Stimulated activated CD8-positive, alpha-beta memory T cell treated with anti-CD3 and anti-CD28 coated beads, Interleukin-7, amount 100 ng/mL, for 48 hours (primary cell): ENCODE results near the gene PTGFR.

Experiments used
- DNase-seq, 2 donors: peaks; one replicate each; pipeline ENCODE4 v3.0.0-alpha.2; 2020; ENCODE audit warnings: low read depth in 1 of 2; ENCODE audit errors: extremely low read depth in 1 of 2

Gene PTGFR, protein sequence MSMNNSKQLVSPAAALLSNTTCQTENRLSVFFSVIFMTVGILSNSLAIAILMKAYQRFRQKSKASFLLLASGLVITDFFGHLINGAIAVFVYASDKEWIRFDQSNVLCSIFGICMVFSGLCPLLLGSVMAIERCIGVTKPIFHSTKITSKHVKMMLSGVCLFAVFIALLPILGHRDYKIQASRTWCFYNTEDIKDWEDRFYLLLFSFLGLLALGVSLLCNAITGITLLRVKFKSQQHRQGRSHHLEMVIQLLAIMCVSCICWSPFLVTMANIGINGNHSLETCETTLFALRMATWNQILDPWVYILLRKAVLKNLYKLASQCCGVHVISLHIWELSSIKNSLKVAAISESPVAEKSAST

DNA sequence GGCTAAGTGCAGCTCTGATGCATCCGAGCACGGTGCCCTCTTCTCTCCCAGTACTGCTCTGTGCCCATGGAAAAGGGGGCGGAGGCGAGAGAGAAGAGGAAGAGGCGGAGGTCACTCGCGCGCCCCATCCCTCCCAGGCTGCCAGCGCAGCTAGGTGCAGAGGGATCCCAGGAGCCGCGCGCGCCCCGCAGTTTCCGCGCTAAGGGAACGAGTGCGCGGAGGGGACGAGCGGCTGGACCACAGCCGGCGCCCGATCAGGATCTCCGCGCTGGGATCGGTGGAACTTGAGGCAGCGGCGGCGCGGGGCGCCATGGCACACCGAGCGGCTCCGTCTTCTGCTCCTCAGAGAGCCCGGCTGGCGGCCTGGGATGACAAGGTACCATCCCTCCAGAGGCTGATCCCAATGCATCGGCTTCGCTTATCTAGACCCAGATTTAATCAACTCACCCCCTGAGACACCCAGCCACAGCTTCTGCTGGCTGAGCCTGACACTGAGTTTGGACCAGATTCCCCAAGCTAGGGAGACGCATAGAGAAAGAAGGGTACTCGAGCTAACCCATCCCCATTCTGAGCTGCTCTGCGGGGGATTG, at the start of gene PTGFR:
Gene PTGFR, plus strand, starts transcription at position 114 of the 590 bp plus-strand sequence. CDS start 1,770 bp downstream, outside the sequence.
- no peak for DNase-seq

DNA sequence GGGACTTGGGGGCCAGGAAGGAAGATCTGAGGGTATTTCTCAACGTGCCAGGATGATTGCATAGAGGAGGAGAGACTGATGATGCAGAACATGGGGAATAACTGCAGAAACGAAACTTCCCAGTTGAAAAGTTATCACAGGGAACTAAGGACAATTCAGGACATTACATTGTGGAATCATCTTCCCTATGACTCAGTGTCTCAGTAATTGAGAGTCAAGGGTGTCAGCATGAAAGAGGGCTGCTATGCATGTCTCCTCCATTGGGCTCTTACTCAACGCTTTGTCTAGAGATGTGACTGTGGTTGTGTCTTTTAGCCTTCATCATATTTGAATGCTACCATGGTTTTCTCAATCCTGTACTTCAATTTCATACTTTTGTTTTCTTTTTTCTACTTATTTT, 48.9 kb upstream of the PTGFR start:
- DNase-seq: no peak

DNA sequence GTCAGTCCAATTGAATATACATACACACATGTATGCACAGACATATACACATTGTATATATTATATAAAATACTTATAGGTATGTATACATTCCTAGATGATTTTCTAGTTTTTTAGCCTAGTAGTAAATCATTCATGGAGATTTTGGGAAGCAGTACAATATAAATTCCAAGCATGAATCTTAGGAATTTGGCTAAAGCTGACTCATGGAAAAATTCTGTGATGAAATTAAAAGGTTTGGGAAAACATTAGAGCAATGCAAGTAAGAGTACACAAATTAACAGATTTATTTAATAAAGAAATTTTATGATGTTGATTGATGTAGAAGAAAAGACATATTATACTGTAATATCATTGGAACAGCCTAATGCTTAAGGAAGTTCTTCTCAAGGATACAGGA, 43.7 kb upstream of the PTGFR start:
- no peak for DNase-seq

DNA sequence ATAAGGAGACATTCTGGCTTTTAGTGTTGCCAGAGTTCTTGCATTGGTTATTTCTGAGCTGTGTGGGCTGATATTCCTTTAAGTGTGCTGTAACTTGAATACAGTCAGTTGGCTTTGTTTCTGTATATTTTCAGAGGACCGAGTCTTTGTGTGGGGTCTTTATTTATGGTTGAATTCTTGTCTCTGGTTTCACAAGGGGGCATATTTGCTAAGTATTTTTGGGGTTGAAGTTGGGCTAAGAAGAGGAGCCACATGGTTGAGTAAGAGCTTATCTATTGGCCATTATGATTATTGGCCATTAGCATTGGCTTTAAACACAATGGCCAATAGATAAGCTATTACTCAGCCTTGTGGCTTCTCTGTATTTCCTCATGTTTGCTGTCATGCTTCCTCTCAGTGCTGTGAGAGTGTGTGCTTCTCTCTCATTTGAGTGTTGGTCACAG, 26.3 kb upstream of the PTGFR start:
- no peak for DNase-seq

DNA sequence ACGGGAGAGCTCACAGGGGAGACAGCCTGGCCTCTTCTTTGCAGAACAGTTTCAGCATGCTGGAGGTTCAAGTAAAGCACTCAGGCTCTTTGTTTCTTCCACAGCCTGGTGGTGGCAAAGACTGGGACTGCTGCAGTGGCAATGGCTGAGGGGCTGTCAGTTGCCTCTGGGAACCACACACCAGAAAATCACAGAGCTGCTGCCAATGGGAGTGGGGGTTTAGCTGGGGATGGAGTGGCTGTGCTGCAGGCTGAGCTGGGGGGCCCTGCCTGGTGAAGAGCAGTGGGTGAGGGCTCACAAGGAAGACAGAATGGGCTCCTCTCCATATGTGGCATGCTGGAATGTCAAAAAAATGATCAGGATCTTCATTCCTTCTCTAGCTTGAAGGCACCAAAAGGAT, 25.6 kb upstream of the PTGFR start:
- no peak for DNase-seq

DNA sequence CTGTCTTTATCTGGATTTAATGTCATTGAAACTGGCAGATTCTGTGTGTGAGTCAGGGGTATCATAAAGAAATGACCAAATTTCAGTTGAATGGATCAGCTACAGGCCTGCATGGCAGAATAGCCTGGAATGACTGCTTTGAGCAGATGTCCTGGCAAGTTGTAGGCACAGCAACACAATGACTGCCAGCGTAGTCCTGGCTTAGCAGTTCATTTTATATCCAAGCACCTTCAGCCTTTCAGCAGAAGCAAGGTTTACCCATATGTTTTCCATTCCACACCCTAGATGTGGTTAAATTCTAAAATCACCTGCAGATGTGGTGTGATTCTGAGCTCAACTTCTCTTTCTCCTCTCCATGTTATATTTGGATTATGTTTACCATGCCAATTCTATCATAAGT, 22.3 kb upstream of the PTGFR start:
- DNase-seq: no peak

DNA sequence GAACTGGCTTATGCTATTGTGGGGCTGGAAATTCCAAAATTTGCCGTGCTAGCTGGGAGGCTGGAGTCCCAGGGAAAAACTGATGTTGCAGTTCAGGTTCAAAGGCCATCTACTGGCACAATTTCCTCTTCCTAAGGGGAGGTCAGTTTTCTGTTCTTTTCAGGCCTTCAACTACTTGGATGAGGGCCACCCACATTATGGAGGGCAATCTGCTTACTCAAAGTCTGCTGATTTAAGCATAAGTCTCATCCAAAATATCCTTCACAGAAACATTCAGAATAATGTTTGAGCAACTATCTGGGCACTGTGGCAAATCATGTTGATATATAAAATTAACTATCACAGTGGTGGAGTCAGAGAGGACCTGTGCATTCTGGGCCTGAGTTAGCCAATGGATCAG, 21.2 kb upstream of the PTGFR start:
- DNase-seq: no peak

DNA sequence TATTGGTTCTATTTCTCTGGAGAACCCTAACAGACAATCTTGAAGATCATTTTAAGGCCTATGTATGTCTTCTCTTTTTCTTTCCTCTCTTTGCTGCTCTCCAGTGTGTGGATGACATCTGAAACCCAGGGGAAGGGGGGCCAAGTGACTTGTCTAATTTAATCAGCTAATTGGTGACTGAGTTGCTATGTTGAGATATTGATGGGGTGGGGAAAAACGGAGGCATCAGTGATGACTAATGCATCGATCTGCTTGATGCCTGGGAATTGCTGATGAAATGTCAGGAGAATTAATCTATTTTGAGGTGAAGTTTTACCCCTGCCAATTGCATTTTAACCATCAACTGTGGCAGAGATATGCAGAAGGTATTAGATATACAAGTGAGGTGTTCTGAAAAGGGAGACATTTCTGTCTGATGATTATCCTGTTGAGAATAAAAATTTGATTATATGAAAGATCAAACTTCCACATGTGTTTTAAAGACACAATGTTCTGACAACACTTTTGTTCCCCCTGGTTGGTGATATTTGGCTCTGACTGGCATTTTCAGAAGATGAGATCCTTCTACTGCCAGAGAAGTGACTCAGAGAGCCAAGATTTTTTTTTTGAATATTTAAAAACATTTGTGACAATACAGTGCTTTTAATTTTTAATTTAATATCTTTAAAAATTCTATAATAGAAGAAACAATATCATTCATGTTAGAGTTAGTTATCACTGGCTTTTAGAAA, 18.7 kb upstream of the PTGFR start:
- DNase-seq: no peak

DNA sequence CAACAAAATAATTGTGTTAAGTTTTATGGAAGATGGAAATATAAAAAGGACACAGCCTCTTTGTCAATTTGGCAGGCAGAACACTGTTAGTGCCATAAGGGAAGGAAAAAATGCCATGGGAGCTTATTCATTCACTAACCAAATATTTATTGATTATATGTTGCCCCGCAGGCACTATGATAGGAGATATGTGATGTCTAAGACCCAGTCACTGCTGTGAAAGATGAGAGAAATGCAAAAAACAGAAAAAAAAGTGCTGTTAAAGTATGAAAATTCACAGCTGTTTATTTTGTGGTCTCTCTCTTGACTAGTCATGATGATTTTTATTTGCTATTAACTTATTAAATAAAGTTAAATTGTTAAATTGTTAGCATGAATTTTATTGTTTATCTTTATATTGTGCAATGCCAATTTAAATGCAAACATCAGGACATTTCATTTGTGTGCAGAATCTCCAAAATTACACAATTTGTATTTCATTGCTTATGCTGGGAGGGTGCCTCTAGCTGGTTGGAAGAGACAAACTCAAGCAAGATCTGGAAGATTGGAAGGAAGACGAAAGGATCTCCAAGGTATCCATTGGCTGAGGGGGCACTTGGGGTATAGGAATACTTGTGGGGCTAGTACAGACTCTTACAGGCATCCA, 17.8 kb upstream of the PTGFR start:
- no peak for DNase-seq

DNA sequence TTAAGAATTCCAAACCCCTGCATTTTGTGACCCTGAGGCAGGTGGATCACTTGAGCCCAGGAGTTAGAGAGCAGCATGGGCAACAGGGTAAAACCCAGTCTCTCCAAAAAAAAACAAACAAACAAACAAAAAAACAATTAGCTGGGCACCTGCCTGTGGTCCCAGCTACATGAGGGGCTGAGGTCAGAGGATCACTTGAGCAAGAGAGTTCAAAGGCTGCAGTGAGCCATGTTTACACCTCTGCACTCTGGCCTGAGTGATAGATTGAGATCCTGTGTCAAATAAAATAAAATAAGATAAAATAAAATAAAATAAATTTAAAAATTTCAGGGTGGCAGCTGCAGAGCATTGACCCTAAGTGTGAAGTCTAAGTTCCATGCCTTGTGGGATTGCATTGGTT, 16.7 kb upstream of the PTGFR start:
- DNase-seq: no peak

DNA sequence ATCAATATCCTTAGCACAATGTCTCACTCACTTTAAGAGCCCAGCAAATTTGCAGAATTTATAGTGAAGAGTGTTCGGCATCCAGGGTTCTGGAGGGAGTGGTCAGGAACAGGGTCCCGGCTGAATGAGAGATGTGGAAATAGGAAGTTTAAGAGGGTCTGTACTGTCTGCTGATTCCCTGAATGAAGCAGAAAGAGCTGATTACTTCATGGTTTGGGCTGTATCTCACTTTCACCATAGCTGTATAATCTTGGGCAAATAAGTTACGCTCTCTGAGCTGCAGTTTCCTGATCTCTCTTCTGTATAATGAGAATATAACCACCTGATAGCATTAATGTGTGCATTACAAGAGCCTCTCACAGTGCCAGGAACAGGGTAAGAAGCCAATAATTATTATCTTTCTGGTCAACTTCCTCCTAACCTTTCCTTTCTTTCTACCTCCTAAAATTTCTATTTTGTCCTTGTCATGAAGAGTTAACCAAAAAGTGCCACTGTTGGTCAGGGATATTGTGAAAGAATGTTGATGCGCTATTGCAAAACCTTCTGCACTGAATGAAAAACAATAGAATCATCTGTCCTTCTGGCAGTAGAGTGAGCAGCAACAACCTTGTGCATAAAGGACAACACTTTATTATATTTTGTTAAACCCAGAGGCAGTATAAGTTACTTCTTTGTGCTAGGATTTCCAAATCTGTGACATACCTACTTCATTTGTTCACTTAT, 14.7 kb upstream of the PTGFR start:
- no peak for DNase-seq

DNA sequence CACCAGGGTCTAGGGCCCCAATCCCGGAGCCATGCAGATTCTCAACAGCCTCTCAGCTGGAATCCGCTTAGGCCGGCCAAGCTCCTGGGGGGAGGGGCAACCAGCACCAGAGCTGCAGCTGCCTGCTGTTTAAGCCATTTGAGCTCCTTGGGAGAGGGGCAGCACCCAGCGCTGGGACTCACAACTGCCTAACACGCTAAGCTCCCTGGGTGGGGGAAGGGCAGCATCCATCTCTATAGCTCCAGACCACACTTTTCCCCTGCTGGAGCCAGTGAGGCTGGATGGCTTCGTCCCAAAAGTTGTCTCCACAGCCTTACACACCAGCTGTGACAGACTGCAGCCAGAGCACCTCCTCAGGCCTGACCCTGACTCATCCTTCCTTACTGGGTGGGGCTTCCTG, 6.9 kb upstream of the PTGFR start:
- DNase-seq: no peak

DNA sequence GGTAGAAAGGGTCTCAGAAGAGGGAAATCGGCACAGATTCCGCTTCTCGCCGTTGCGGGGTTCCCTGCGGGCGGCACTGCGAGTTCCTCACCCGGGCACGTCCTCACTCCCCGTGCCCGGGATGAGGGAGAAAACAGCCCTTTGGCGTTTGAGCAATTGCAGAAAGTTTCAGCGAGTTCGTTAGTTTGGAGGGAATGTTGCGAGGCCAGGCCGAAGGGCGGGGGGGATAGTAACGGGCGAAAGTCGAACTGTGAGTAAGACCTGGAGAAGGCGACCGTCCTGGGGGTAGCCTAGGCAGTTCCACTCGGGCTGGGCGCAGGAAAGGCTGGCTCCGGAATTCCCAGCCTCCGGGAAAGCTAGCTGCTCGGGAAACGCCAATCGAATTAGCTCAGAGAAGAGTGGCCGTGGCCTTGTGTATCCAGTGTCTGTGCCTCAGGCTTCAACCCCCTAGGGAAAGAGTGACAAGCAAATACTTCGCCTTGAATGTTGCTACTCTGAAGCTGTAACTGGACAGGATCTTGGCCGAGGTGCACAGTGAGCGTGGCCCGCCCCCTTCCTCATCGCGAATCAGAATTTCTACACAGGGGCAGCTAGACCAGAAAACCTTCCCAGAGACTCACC, 787 bp downstream of the PTGFR start:
- DNase-seq: no peak

DNA sequence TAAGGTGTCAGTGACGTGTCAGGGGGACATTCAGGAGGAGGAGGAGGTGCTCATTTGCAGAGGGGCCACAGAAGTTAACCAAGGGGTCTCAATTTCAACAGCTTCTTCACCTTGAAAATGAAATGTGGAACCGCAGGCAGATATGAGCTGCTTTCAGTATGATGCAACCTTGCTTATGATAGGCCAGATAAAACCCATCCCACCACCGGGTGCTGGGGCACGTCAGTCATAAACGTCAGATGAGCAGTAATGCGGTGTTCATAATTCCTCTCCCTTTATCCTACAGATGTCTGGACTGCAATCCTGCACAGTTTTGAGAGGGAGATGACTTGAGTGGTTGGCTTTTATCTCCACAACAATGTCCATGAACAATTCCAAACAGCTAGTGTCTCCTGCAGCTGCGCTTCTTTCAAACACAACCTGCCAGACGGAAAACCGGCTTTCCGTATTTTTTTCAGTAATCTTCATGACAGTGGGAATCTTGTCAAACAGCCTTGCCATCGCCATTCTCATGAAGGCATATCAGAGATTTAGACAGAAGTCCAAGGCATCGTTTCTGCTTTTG, 1.7 kb downstream of the PTGFR start:
- no peak for DNase-seq

DNA sequence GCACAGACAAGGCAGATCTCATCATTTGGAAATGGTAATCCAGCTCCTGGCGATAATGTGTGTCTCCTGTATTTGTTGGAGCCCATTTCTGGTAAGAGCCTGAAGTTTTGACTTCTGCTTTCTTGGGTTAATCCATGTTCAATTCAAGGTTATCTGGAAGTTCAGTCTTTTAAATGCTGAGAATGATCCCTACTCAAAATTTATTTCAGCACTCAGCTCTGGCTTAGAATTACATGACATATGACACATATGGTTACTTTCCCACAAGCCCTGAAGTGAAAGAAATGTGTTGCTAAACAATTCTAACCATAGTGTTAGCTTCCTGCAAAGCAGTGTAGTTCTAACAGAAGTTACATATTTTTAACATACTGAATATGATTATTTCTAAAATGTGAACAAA, 2.7 kb downstream of the PTGFR start:
- DNase-seq: no peak

DNA sequence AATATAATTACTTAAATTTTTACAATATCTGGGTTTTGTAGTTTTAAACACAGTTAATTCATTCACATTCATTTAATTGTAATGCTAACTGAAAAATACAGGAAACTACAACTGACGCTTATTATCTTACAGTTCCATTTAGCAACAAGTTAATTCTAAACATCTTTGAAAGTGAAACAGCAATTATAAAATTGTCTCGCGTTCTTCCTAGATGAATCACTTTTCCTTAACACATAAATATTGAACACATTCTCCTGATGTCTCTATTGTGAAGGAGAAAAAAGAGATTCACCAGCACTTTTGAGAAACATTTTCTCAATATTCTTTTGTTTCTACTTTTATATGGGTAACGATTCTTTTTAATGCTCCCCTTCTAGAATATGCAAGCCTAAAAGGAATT, 6.4 kb downstream of the PTGFR start:
- DNase-seq: no peak

DNA sequence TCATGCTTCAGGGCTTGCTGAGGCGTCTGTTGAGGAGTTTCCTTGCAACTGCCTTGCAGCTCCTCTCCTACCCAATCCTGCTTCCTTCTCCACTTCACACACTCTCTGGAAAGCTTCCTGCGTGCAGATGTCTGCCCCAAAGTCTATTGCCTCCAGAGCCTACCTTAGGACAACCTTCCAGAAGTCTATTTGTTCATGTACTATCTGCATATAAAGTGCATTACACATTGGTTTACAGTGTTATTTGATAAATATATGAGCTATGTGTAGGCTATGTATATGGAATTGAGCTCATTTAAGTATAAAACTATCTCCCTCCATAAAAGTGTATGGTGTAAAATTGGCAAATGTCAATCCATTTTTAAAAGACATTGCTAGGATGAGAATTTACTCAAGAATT, 9.8 kb downstream of the PTGFR start:
- no peak for DNase-seq

DNA sequence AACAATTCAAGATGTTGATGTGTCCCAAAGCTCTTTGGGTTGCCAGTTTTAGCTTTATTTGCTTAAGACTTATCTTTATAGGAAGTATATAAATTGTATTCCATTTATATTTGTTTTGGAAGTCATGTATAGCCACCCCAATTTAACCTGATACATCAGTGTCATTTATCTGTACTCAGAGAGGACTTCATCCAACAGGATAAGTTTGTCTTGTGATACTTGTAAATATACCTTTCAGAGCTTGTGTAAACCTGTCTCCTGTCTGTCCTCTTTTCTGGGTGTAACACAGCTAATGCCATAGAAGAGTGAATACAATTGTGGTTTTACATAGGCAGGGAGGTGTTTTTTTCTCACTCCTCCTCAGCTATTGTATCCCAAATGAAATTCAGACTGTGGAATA, 10.4 kb downstream of the PTGFR start:
- no peak for DNase-seq

DNA sequence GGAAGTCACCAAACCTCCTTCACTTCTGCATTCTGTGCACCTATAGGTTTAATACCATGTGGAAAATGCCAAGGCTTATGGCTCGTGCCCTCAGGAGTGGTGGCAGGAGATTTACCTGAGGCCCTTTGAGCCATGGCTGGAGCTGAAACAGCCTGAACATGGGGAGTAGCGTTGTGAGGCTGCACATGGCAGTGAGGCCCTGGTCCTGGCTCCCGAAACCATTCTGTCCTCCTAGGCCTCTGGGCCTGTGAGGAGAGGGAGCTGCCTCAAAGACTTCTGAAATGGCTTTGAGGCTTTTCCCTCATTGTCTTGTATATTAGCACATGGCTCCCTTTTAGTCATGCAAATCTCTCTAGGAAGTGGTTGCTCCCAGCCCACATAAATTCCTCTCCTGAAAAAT, 20.6 kb downstream of the PTGFR start:
- DNase-seq: no peak

DNA sequence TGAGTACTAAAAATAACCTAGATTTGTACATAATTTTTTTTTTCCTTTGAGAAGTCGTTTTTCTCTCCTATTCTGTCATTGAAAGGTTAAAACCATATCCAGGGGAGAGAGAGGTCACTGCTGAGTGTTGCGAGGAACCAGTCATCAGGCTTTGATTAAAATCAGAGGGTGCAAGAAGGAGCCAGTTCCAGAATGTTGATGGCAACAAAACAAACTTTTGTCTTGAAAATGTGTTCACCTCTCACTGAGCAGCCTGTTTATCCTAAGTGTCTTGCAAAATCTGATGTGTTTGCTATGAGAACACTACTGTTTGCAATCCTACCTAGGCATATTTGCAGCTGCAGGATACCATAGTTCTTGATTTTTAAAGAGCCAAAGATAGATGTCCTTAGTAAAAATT, 25.9 kb downstream of the PTGFR start:
- no peak for DNase-seq
